Activated T-cell treated with anti-CD3 and anti-CD28 coated beads, Interleukin-2, amount 50 U/mL, for 4 hours (primary cell): ENCODE data around the gene CHST8. TPM values are rescaled to one million over a fixed set of nuclear protein-coding genes. Genes with fewer than 3 reads are reported as not detected.

Experiments
- ATAC-seq, 2 donors: fragments of 200-7000 bp; cut with Tn5 transposase; one replicate each; pipeline ENCODE4 v1.10.0; 2021
- DNase-seq: peaks from one replicate; pipeline ENCODE4 v3.0.0-alpha.2; 2020
- H3K27me3 Mint-ChIP-seq: one replicate; pipeline ENCODE4 v1.8.0; 2021; ENCODE audit warnings: low read depth, mixed read lengths
- H3K36me3 Mint-ChIP-seq: one replicate; pipeline ENCODE4 v1.8.0; 2022; ENCODE audit warnings: mixed read lengths; ENCODE audit not compliant: insufficient read depth
- H3K4me1 Mint-ChIP-seq: one replicate; pipeline ENCODE4 v1.8.0; 2021; ENCODE audit warnings: low read depth, mixed read lengths
- H3K4me3 Mint-ChIP-seq: one replicate; pipeline ENCODE4 v1.8.0; 2021; ENCODE audit warnings: mild to moderate bottlenecking, moderate library complexity, mixed read lengths
- H3K9me3 Mint-ChIP-seq: one replicate; pipeline ENCODE4 v1.8.0; 2021; ENCODE audit warnings: mixed read lengths
- total RNA-seq, 3 donors: library from RNA; stranded (reverse); gene quantifications; one replicate each; pipeline ENCODE4 v1.2.1, GENCODE V29; 2021

Gene CHST8
- total RNA-seq, 3 donors from 2014 or later, result not detected

DNA sequence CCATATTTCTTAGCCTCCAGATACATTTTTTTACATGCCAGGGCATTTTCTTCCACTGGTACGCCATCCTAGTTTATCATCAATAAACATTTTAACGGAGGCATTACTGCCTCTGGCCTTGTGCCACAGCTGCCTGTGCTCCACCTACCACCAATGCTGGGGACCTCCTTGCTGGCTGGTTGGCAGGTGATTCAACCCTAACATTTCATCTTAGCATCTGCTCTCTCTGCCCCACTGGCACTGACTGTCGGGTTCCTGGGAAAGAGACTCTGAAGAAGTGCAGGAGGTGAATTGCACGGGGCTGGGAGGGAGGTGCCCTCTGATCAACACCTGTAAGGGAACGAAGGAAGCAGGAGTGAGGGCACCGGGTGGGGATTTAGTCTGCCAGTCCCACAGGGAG is 123.5 kb downstream of the CHST8 start:
- Mint-ChIP-seq H3K4me3 (no peak overlapping the region), H3K9me3 (no peaks in the 10 kb centered on the region), H3K4me1 (no peaks in the 10 kb centered on the region), H3K27me3 (peaks cover 7% of the 10 kb centered on the region), H3K36me3 (no peaks in the 10 kb centered on the region)
- ATAC-seq (no peak), DNase-seq (no peak)

DNA sequence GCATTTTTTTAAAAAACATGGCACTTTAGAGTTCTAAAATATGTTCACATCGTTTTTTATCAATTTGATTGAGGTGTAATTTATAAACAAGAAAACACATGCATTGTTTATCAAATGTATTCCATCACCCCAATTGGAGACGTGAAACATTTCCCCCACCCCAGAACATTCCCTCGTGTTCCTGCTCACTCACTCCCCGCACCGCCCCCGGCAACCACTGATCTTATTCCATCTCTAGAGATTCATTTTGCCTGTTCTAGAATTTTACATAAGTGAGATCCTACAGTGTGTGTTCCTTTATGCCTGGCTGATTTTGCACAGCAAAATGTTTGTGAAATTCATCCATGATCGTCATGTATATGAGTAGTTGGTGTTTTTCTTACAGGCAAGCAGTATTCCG is 124.4 kb downstream of the CHST8 start:
- ATAC-seq (no peak), DNase-seq (no peak)
- Mint-ChIP-seq H3K4me3 (no peak overlapping the region), H3K27me3 (peaks cover 7% of the 10 kb centered on the region), H3K9me3 (no peaks in the 10 kb centered on the region), H3K4me1 (no peaks in the 10 kb centered on the region), H3K36me3 (no peaks in the 10 kb centered on the region)

DNA sequence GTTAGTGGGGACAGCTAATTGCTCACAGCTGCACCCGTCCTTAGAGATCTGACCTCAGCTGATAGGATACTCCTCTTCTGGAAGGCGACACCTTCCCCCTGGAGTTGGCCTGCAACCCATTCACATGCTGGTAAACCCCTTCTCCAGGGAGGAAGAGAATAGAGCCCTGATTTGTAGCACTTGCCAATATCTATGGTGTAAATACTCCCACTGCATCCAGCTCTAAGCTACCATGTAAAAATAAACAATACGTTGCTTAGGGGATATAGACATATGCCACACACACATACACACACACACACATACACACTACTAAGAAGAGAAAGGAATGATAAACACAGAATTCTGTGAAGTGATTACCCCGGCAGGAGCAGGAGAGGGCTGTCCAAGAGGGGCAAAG is 125.5 kb downstream of the CHST8 start:
- DNase-seq (no peak), ATAC-seq (no peak)
- H3K9me3 Mint-ChIP-seq, result no peaks in the 10 kb centered on the region
- H3K36me3 Mint-ChIP-seq, result no peaks in the 10 kb centered on the region
- peaks cover 7% of the 10 kb centered on the region for H3K27me3 Mint-ChIP-seq
- no peaks in the 10 kb centered on the region for H3K4me1 Mint-ChIP-seq
- H3K4me3 Mint-ChIP-seq, result no peak overlapping the region

DNA sequence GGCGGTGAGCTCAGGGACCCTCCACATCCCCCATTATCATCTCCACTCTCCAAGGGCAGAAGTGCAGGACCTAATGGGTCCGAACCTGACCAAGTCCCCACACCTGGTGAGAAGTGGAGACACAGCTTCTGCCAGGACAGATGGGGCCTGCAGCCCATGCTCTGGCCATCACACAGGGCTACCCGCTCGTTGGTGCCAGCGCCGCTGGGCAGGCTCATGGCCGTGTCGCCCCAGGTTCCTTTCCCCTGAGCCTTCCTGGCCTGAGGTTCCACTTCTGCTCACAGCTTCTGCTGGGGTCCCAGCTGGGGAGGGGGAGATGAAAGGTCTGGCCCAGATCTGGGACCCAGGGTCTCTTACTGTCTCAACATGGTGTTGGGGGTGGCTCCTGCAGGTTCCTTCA is 126.5 kb downstream of the CHST8 start:
- no peaks in the 10 kb centered on the region for H3K4me1 Mint-ChIP-seq
- H3K9me3 Mint-ChIP-seq, result no peaks in the 10 kb centered on the region
- H3K36me3 Mint-ChIP-seq, result no peaks in the 10 kb centered on the region
- no peak for DNase-seq
- no peak overlapping the region for H3K4me3 Mint-ChIP-seq
- peaks cover 7% of the 10 kb centered on the region for H3K27me3 Mint-ChIP-seq
- ATAC-seq, result no peak

DNA sequence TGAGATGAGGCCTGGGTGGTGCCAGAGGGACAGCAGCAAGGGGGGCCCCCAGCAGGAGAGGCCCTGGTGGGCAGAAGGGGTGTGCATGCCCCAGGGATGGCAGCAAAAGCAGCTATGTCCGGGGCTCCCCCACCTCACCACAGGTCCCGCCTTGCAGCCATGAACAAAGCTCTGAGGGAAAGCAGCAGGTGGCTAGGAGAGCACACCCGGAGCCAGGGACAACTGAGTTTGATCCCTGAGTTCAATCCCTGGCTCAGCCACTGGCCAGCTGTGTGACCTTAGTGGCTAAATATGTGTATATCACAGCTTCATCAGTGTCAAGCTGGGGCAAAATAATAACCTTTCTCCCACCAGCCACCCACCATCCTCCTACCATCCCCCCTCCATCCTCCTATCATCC is 127.3 kb downstream of the CHST8 start:
- DNase-seq, result no peak
- Mint-ChIP-seq H3K4me1 (no peaks in the 10 kb centered on the region), H3K27me3 (peaks cover 7% of the 10 kb centered on the region), H3K4me3 (no peak overlapping the region), H3K9me3 (no peaks in the 10 kb centered on the region), H3K36me3 (no peaks in the 10 kb centered on the region)
- ATAC-seq, result no peak

DNA sequence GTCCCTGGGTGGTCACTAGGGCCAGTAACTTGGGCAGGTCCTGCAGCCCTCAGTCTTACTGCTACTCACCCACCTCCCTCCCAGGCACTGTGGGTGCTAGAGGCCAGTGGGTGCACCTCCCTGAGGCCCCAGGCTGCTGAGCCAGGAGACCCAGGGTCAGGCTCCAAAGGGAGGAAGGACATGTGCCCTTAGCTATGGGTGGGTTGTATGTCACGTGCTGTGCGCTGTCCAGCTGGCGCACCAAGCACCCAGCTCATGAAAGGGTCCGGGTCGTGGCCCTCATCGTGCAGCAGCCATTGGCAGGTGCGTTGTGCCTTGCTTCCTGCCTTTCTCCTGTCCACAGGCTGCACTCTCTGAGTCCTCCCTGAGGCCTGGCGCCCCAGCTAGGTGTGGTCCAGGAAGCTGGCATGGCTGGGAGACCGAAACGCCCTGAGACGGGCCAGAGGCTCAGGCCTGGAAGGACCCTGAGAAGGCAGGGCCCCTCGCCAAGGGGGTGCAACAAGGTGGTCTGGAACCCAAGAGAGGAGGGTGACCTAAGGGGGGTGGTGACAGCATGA is 127.9 kb downstream of the CHST8 start:
- H3K4me1 Mint-ChIP-seq, result no peaks in the 10 kb centered on the region
- H3K4me3 Mint-ChIP-seq, result no peak overlapping the region
- no peaks in the 10 kb centered on the region for H3K9me3 Mint-ChIP-seq
- ATAC-seq, result no peak
- DNase-seq, result no peak
- H3K27me3 Mint-ChIP-seq, result peaks cover 7% of the 10 kb centered on the region
- no peaks in the 10 kb centered on the region for H3K36me3 Mint-ChIP-seq

DNA sequence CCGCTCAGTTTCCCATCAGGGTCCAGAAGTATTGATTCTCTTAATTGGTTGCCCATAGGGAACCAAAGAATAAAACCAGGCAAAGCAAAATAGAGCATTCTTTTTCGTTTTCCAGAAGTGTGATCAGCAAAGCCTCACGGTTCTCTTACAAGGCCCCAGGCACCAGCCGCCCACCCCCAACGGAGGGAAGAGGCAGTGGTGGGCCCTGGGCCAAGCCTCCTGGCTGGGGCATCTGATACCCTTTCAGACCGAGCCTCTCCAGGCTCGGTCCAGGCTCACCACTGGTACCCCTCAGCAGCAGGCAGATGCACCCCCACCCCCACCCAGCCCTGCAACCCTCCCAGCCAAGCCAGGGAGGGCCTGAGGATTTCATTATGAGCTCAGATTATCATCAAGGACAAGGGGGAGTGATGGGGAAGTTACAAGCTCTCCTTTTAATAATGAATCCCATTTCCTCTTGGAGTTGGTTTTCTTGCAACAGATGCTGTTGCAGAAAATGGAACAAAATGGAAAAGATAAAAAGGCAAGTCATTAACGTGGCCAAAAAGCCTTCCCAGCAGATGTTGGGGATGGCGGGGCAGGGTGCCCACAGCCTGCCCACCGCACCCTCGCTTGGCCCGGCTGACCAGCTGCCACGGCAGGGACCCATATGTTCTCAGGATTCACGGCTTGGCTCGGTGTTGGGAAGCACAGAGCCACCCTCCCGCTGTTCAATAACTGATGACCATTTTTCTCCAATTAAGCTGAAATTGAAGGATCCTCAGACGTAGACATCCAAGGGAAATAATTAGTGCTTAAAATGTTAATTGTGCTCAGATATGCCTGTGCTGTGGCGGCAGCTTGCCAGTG is 129.1 kb downstream of the CHST8 start:
- Mint-ChIP-seq H3K36me3 (no peaks in the 10 kb centered on the region), H3K27me3 (peaks cover 10% of the 10 kb centered on the region), H3K9me3 (no peaks in the 10 kb centered on the region), H3K4me1 (no peaks in the 10 kb centered on the region), H3K4me3 (no peak overlapping the region)
- ATAC-seq (no peak), DNase-seq (no peak)

DNA sequence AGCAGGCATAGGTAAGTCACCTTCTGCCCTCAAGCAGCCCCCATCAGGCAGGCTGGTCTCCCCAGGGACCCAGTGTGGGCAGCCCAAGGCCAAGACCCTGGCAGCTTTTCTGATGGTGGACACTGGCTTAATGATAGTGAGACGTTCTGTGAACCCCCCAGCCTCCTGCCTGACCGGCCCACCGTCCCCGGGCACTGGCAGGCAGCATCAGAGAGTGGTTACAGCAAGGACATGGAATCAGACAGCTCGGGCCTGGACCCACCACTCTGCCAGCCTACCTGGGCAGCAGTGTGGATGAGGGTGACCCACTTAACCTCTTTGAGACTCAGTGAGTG is 129.7 kb downstream of the CHST8 start:
- Mint-ChIP-seq H3K9me3 (no peaks in the 10 kb centered on the region), H3K4me3 (no peak overlapping the region), H3K4me1 (no peaks in the 10 kb centered on the region), H3K36me3 (no peaks in the 10 kb centered on the region), H3K27me3 (peaks cover 10% of the 10 kb centered on the region)
- DNase-seq (no peak), ATAC-seq (no peak)

DNA sequence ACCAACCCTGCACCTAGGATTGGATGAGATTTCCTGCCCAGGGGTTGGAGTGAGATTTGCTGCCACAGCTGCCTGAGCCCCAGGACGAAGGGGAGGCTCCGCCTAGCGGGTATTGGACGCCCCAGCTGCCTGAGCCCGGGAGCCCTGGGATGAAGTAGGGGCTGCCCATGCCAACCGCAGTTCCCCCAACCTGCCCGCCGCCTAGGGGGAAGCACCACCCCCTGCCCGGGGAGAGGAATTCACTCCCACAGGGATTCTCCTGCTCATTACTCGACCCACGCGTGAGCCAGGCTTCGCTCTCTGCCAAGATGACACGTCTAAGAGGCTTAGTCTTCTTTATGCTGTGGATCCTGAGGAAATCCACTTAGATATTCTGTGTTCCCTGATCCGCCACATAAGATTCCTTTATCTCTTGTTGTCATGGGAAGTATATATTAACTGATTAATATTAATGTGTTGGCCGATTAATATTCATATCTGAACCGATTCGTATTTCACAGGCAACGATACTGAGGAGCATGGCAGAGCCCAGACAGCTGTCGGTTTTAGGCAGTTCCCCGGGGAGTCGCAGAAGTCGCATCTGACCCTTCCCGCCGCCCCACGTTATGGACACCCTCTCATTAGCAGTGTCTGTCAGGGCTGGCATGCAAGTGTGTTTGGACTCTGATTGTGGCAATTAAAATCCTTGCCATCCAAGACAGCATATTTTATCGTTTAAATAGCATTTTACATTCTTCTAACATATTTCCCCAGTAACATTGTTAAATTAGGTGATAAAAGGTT is 130.5 kb downstream of the CHST8 start:
- Mint-ChIP-seq H3K36me3 (no peaks in the 10 kb centered on the region), H3K4me1 (no peaks in the 10 kb centered on the region), H3K9me3 (no peaks in the 10 kb centered on the region), H3K27me3 (peaks cover 12% of the 10 kb centered on the region), H3K4me3 (no peak overlapping the region)
- no peak for DNase-seq
- ATAC-seq, result no peak

DNA sequence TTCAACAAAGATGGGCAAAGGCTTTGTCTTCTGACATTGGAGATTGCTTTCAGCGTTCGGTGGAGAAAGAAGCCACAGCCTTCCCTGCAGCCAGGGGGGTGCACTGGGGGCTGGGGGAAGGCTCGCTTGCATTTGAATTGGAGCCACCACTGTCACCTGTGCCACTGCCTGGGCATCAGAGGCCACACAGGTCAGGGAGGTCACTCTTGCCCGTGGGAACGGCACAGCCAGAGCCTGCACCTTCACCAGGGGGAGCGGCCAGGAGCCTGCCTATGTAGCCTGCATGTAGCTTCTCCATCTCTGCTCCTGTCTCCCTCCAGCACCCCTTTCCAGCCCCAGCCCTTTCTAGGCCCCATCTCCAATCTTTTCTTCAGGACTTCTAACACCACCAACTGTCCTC is 131.2 kb downstream of the CHST8 start:
- Mint-ChIP-seq H3K4me3 (no peak overlapping the region), H3K27me3 (peaks cover 6% of the 10 kb centered on the region), H3K4me1 (no peaks in the 10 kb centered on the region), H3K36me3 (no peaks in the 10 kb centered on the region), H3K9me3 (no peaks in the 10 kb centered on the region)
- ATAC-seq (no peak), DNase-seq (no peak)

DNA sequence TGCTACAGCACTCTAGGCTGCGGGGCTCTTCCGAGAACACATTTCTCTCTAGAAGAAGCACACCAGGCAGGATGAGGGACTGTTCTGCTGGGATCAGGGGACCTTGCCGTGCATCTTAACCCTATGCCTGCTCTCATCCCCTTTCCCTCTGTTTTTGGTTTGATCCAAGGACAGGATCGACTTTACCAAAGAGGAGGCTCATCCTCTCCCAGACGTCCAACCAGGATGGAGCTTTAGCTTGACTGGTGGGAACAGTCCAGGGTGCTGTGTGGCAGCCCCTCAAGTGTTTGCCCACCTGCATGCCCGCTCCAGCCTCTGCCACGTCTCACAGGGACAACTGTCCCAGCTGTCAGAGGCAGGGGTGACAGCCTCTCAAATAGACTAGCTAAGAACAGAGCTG is 132.6 kb downstream of the CHST8 start:
- no peak for DNase-seq
- Mint-ChIP-seq H3K4me1 (no peaks in the 10 kb centered on the region), H3K9me3 (no peaks in the 10 kb centered on the region), H3K27me3 (peaks cover 6% of the 10 kb centered on the region), H3K36me3 (no peaks in the 10 kb centered on the region), H3K4me3 (no peak overlapping the region)
- no peak for ATAC-seq

DNA sequence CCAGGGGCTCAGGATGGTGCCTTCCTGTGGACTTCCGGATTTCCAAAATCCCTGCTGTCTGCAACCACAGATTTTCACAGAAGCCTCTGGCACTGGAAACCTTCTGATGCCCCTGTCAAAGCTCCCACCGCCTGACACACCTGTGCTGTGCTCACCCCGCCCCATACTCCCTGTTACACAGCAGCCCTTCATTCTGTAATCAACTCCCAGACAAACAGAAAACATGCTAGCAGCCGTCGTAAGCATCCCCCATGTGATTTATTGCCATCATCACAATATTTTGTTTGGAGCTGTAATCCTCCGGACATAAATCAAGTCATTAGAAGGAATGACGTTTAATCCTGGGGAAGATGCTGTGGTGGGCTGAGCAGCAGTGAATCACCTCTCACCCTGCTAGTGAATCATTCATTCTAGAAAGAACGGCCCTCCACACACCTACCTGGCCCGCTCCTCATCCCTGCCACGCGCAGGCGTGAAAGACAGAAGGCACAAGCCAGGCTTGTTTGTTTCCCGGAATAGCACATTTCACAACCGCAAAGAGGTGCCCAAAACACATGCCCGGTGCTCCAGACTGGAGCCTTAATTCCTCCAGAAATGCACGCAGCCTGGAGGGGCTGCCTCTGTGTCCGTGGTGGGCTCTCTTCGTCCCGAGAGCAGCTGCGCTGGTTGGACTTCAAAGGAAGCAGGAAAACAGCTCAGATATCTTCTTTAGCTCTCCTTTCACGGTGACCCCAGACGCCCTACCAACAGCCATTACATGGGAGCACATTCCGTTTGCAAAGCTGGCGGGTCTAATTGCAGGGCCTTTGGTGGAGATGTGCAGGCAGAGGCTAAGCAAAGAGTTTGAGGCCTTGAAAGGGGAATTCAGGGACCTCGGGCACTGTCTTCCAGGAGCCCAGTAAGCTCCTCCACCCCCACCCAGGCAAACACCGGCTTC is 133.6 kb downstream of the CHST8 start:
- H3K4me1 Mint-ChIP-seq, result no peaks in the 10 kb centered on the region
- no peaks in the 10 kb centered on the region for H3K36me3 Mint-ChIP-seq
- H3K9me3 Mint-ChIP-seq, result no peaks in the 10 kb centered on the region
- no peak for DNase-seq
- no peak overlapping the region for H3K4me3 Mint-ChIP-seq
- no peak for ATAC-seq
- H3K27me3 Mint-ChIP-seq, result peaks cover 9% of the 10 kb centered on the region

DNA sequence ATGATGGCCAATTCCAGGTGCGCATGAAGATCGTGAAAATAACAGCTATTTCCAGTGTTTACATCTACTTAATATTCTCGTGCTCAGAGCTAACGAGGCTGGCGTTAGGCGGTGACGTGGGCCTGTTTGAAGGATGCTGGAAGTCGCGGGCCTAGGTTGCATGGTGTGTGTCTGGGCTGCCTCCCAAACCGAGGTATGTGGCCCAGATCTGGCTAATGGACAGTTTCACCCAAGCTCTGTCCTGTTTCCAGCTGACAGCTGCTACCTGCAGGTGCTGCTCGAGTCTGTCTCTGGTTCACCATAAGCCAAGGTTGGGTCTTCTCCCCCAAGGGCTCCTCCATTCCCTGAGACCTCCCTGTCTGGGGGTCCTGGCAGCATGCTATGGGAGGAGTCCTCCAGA is 134.4 kb downstream of the CHST8 start:
- no peak overlapping the region for H3K4me3 Mint-ChIP-seq
- ATAC-seq, result no peak

DNA sequence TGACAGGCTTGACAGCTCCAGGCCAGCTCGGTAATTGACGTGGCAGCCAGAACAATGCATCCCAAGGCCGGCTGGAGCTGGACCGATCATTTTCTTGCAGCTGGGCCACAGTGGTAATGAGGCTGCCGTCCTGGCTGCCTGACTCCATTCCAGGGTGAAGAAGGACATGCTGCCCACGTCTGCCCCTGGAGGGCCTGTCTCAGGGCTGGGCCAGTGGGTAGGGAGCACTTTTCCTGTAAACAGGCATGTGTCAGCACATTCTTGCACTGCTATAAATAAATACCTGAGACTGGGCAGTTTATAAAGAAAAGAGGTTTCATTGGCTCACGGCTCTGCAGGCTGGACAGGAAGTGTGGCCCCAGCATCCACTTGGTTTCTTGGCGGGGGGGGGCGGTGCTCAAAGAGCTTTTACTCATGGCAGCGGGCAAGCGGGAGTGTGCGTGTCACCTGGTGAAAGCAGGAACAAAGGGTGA is 136.8 kb downstream of the CHST8 start:
- ATAC-seq, result no peak
- H3K4me1 Mint-ChIP-seq, result no peaks in the 10 kb centered on the region
- H3K27me3 Mint-ChIP-seq, result peaks cover 9% of the 10 kb centered on the region
- H3K4me3 Mint-ChIP-seq, result no peak overlapping the region
- DNase-seq, result no peak
- no peaks in the 10 kb centered on the region for H3K9me3 Mint-ChIP-seq
- no peaks in the 10 kb centered on the region for H3K36me3 Mint-ChIP-seq

More for the DNA sequence above, 134.4 kb downstream of the CHST8 start:
- no peak for DNase-seq
- no peaks in the 10 kb centered on the region for H3K4me1 Mint-ChIP-seq
- no peaks in the 10 kb centered on the region for H3K36me3 Mint-ChIP-seq
- no peaks in the 10 kb centered on the region for H3K9me3 Mint-ChIP-seq
- H3K27me3 Mint-ChIP-seq, result peaks cover 9% of the 10 kb centered on the region
